OCI-LY1 (cell line): ENCODE data around the gene KCP.

ENCODE experiments used
- CTCF ChIP-seq: fragments of 200-600 bp; sonication (generic), shearing (Covaris generic); IDR thresholded peaks from 2 replicates; pipeline ENCODE4 v1.5.1; 2017; ENCODE audit warnings: mild to moderate bottlenecking, antibody characterized with exemption, low read length, moderate library complexity, mixed read lengths
- EZH2 ChIP-seq: fragments of 200-600 bp; sonication (generic), shearing (Covaris generic); IDR thresholded peaks from 2 replicates; pipeline ENCODE4 v1.8.0; 2017; ENCODE audit warnings: borderline replicate concordance, mixed run types, mild to moderate bottlenecking, antibody characterized with exemption, low read length, moderate library complexity, mixed read lengths

GRCh38 chr7:128947854-128948253 lies 37.3 kb upstream of the KCP start:
- TF ChIP-seq CTCF (no peak), EZH2 (no peak)
